Fibroblast of pulmonary artery (primary cell): ENCODE results near the gene SPART.
"Not testable (repeated sequence)": the region's sequence is repeated elsewhere in the genome, so short reads cannot be mapped to it uniquely, and the experiment has no call there.

ENCODE experiments used
- DNase-seq: peaks from one replicate; pipeline ENCODE4 v3.0.0-alpha.2; 2010; ENCODE audit warnings: low read depth
- H3K4me3 ChIP-seq: replicated peaks from 2 replicates; pipeline ENCODE4 v1.5.1; 2011; ENCODE audit warnings: low read depth, mild to moderate bottlenecking, control low read depth, low read length, moderate library complexity
- TF ChIP-seq, protein P1 (sequence below): IDR thresholded peaks from 2 replicates; pipeline ENCODE4 v1.5.1; 2011; ENCODE audit warnings: mild to moderate bottlenecking, control low read depth, low read length, inconsistent platforms; ENCODE audit errors: missing control alignments

The SPART gene

DNA sequence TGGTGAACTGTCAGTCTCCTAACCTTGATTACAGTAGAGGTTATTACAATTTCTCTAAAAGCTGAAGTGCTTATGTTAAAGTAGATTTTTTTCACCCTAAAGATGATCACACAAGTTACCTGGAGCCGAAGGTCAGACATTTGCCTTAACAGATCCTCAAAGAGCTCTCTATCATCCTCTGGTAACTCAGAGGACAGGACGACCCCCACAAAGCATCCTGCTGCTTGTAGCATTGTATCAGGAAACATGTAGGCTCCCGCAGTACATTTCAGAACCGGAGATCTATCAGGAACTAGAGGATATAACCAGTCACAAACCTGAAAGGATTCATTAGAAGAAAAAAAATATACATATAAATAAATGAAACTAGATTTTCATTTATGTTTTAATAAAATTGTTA, 14.9 kb downstream of the SPART start:
- TF ChIP-seq, protein P1, sequence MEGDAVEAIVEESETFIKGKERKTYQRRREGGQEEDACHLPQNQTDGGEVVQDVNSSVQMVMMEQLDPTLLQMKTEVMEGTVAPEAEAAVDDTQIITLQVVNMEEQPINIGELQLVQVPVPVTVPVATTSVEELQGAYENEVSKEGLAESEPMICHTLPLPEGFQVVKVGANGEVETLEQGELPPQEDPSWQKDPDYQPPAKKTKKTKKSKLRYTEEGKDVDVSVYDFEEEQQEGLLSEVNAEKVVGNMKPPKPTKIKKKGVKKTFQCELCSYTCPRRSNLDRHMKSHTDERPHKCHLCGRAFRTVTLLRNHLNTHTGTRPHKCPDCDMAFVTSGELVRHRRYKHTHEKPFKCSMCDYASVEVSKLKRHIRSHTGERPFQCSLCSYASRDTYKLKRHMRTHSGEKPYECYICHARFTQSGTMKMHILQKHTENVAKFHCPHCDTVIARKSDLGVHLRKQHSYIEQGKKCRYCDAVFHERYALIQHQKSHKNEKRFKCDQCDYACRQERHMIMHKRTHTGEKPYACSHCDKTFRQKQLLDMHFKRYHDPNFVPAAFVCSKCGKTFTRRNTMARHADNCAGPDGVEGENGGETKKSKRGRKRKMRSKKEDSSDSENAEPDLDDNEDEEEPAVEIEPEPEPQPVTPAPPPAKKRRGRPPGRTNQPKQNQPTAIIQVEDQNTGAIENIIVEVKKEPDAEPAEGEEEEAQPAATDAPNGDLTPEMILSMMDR, result no peak
- H3K4me3 ChIP-seq, result no peak overlapping the region
- no peak for DNase-seq

DNA sequence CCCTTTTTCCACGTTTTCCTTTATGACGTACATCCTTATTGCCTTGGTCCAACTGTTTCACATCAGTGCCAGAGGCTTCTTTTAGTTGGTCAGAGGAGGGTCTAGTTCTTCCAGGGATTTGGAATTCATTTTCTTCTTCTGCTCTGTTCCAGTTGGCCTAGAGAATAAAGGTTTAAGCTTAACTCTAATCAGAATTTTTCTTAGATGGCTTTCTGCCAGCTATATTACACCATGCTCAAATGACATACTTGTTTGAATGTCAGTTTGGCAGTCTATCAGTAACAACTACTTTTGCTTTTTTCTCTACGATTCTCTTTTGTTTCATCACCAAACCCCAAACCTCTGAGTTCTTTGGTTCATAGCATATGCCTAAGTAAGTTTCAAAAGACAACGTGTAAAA, 16.8 kb downstream of the SPART start:
- peak; percentile 76 for DNase-seq
- H3K4me3 ChIP-seq, result no peak overlapping the region
- TF ChIP-seq, protein P1, result no peak

DNA sequence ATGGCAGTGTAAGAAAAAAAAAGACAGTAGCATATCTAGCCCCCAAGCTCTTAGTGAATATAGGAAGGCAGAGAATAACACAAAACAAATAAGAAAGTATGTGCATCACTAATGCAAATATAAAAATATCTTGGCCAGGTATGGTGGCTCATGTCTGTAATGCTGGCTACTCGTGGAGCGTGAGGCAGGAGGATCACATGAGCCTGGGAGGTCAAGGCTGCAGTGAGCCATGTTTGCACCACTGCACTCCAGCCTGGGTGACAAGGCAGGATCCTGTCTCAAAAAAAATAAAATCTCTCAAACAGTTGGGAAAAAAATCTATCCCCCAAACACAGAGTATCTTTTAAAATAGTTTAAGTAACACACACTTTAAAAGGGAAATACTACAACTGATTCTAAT, 17.4 kb downstream of the SPART start:
- DNase-seq, result no peak
- TF ChIP-seq, protein P1, result no peak
- no peak overlapping the region for H3K4me3 ChIP-seq

DNA sequence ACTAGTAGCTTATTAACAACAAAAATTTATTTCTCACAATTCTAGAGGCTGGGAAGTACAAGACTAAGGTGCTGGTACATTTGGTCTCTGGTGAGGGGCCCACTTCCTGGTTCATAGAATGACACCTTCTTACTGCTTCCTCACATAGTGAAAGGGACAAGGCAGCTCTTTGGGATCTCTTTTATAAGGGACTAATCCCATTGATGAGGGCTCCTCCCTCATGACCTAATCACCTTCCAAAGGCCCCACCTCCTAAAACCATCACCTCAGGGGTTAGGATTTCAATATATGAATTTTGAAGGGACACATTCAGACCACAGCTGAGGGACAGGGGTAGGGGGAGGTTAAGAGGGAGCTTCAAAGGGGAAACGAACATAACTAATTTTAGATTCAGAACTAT, 20.3 kb downstream of the SPART start:
- TF ChIP-seq, protein P1, result no peak
- H3K4me3 ChIP-seq, result no peak overlapping the region
- no peak for DNase-seq

DNA sequence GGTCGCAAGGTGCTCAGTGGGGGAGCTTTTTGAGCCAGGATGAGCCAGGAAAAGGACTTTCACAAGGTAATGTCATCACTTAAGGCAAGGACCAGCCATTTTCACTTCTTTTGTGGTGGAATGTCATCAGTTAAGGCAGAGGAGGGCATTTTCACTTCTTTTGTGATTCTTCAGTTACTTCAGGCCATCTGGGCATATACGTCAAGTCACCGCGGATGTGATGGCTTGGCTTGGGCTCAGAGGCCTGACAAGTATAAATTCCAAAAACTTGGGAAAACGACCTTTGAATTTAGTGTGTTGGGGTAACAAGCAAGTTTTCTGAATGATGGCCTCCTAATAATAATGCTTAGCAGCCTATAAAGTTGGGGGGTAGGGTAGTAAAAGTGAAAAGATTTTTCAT, 21.3 kb downstream of the SPART start:
- not testable (repeated sequence) for H3K4me3 ChIP-seq, DNase-seq

DNA sequence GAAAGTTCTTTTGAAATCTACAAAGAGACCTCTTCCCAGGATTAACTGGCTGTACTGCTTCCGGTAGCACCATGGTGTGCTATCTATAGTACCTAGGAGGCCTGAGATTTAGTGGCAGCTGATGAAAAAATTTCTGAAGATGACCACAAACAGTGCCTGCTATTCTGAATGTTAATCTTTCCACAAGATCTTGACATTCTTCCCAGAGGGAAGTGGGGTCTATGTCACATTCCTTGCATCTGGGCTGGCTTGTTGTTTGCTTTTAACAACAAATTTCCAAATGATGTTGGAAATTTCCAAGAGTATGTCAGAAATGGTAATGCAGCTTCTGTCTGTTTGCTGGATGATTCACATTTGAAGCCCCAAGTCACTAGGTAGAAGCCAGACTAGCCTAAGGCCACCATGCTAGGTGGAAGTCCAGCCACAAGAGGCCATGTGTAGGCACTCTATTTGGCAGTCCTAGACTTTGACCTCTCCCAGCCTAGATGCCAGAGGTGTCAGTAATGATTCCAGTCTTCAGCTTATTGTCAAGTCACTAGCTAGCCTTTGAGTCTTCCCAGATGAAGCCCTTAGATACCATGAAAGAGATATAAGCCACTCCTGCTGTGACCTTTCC, 22.1 kb downstream of the SPART start:
- peak; percentile 17 for DNase-seq
- TF ChIP-seq, protein P1, result no peak

DNA sequence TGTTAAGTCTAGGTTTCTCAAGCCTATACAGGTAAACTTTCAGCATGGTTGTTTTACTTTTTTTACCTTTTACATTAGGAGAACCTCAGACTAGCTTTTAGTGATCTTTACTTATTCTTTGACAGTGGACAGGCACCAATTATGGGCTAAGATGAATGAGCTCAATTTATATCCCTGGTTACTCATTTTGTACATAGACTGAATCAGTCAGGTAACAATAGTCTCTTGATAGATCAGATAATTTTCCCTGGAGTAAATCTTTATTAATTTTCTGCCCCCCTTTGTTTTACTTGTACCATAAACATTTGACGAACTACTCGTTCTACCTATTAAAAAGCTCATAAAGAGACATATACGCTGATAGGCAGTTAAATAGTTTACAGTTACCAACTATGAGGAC, 22.8 kb downstream of the SPART start:
- no peak overlapping the region for H3K4me3 ChIP-seq
- DNase-seq, result no peak
- TF ChIP-seq, protein P1, result no peak

More for the DNA sequence above, 22.1 kb downstream of the SPART start:
- no peak overlapping the region for H3K4me3 ChIP-seq

DNA sequence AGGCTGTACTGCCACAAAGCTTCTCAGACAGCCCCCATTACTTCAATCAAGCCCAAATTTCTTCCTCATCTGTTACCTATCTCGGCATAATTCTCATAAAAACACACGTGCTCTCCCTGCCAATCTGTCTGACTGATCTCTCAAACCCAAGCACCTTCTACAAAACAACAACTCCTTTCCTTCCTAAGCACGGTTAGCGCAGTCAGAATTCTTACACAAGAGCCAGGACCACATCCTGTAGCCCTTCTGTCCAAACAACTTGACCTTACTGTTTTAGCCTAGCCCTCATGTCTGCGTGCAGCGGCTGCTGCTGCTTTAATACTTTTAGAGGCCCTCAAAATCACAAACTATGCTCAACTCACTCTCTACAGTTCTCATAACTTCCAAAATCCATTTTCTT, 26.4 kb downstream of the SPART start:
- H3K4me3 ChIP-seq, DNase-seq: not testable (repeated sequence)
